NCI-H82 treated with DMSO at 0.1 percent for 48 hours (cell line): ENCODE data around the gene ADAM30.
"Not testable (repeated sequence)": the region's sequence is repeated elsewhere in the genome, so short reads cannot be mapped to it uniquely, and the experiment has no call there.

ENCODE experiments used
- DNase-seq: peaks from one replicate; lab custom pipeline; 2025; ENCODE audit not compliant: unreplicated experiment; lab: John Stamatoyannopoulos, UW

The ADAM30 gene

GRCh38 chr1:119879510-119880434 lies 16.5 kb downstream of the ADAM30 start:
- DNase-seq: no peak

- DNase-seq: no peak
Observed at GRCh38 chr1:119878171-119878570, 18.1 kb downstream of the ADAM30 start.

GRCh38 chr1:119874186-119874585 lies 22.1 kb downstream of the ADAM30 start:
- DNase-seq: no peak

GRCh38 chr1:119873135-119874015 lies 22.9 kb downstream of the ADAM30 start:
- no peak for DNase-seq

GRCh38 chr1:119871881-119872280 lies 24.4 kb downstream of the ADAM30 start:
- no peak for DNase-seq

- peak; percentile 49 for DNase-seq
Observed at GRCh38 chr1:119870917-119871596, 25.3 kb downstream of the ADAM30 start.

GRCh38 chr1:119869995-119870394 lies 26.3 kb downstream of the ADAM30 start:
- peak; percentile 14 for DNase-seq

- no peak for DNase-seq
Observed at GRCh38 chr1:119868176-119868575, 28.1 kb downstream of the ADAM30 start.

GRCh38 chr1:119866451-119866850 lies 29.9 kb downstream of the ADAM30 start:
- no peak for DNase-seq

GRCh38 chr1:119865627-119866026 lies 30.7 kb downstream of the ADAM30 start:
- no peak for DNase-seq

- DNase-seq: no peak
Observed at GRCh38 chr1:119862276-119862675, 34.0 kb downstream of the ADAM30 start.

- DNase-seq: no peak
Observed at GRCh38 chr1:119861547-119861946, 34.8 kb downstream of the ADAM30 start.

- DNase-seq: no peak
Observed at GRCh38 chr1:119859647-119860046, 36.7 kb downstream of the ADAM30 start.

- not testable (repeated sequence) for DNase-seq
Observed at GRCh38 chr1:119858556-119859214, 37.6 kb downstream of the ADAM30 start.

- no peak for DNase-seq
Observed at GRCh38 chr1:119858126-119858525, 38.2 kb downstream of the ADAM30 start.

GRCh38 chr1:119853155-119853554 lies 43.2 kb downstream of the ADAM30 start:
- DNase-seq: no peak

- DNase-seq: not testable (repeated sequence)
Observed at GRCh38 chr1:119844206-119844605, 52.1 kb downstream of the ADAM30 start.
